ENCODE results near the gene KRTAP5-3. TPM values are rescaled to one million over a fixed set of nuclear protein-coding genes. Genes with fewer than 3 reads are reported as not detected.
"Not testable (repeated sequence)": the region's sequence is repeated elsewhere in the genome, so short reads cannot be mapped to it uniquely, and the experiment has no call there.

The KRTAP5-3 gene
- total and polyA plus RNA-seq, 2 donors (not counting 3 experiments of a cell fraction or from before 2014, with no cell fraction given) = not detected

DNA sequence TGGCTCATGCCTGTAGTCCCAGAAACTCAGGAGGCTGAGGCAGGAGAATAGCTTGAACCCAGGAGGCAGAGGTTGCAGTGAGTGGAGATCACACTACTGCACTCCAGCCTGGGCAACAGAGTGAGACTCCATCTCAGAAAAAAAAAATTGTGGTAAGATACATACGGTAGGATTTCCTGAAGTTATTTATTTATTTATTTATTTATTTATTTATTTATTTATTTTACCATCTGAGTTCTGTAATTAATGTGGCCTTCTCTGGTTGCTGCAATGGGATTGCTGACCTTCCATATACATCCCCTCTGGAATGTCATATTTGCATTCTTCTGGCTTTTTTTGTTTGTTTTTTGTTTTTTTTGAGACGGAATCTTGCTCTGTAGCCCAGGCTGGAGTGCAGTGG lies 25.4 kb downstream of the KRTAP5-3 start:
- H3K4me1 ChIP-seq (ENCODE audit: control insufficient read depth, extremely low read depth, insufficient read depth, low read length); POLR2A ChIA-PET; H3K79me2 ChIP-seq (ENCODE audit: control insufficient read depth, insufficient read depth, low read length); H3K4me2 ChIP-seq (ENCODE audit: insufficient read depth, low read length); H3K36me3 ChIP-seq (ENCODE audit: control insufficient read depth in 2 of 2, extremely low read depth in 1 of 2, insufficient read depth in 2 of 2, low read length in 2 of 2); intact Hi-C loops (cut with micrococcal nuclease); H4K20me1 ChIP-seq (replicated peaks; ENCODE audit: control insufficient read depth, extremely low read depth, insufficient read depth, low read length); H3K9ac ChIP-seq (replicated peaks; ENCODE audit: extremely low read depth, insufficient read depth, low read length); H3K27me3 ChIP-seq (ENCODE audit: control insufficient read depth in 2 of 2, insufficient read depth in 2 of 2, low read length in 2 of 2); FAIRE-seq; H2AFZ ChIP-seq (ENCODE audit: low read depth, low read length); BruUV-seq (replicated peaks); DNase-seq (ENCODE audit: low read depth, low spot score); H3K27ac ChIP-seq (ENCODE audit: insufficient read depth, low read depth, low read length); H3K9me1 ChIP-seq (replicated peaks; ENCODE audit: control insufficient read depth, extremely low read depth, insufficient read depth, low read length); dilution Hi-C loops (cut with MboI; ENCODE audit: extremely low pct_ligation_motif_present, low sequenced_read_pairs); H3K4me3 ChIP-seq (replicated peaks in 1 of 3; ENCODE audit: insufficient read depth in 1 of 3, low read depth in 1 of 3, low read length in 3 of 3); H3K9me3 ChIP-seq (replicated peaks; ENCODE audit: control insufficient read depth, insufficient read depth, low read length): not testable (repeated sequence)
- CTCF ChIA-PET = interaction anchor here (2.9 kb wide), 1 partner anchor 13 kb away, joined by 16 read pairs; no protein-coding TSS in a partner anchor

DNA sequence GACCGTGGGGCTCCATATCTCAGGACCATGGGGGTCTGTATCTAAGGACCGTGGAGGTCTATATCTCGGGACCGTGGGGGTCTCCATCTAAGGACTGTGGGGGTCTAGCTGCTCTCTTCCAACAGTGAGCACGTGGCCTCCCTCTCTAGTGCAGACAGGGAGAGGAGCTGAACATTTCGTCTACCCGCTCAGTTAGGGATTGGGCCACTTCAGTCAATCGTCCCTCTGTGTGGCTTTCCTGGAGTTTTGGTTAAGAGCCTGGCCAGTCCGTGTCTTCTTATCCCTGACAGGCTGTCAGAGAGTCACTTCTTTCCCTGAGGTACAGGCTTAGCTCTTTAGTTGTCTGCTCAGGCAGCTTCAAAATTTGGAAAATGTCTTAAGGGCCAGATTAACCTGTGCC lies 26.3 kb downstream of the KRTAP5-3 start:
- no peak overlapping the region for H3K27ac ChIP-seq (ENCODE audit: insufficient read depth, low read depth, low read length)
- POLR2A ChIA-PET = no interaction called here
- no peaks in the 10 kb centered on the region for H4K20me1 ChIP-seq (replicated peaks; ENCODE audit: control insufficient read depth, extremely low read depth, insufficient read depth, low read length)
- no peaks in the 10 kb centered on the region for H3K4me1 ChIP-seq (ENCODE audit: control insufficient read depth, extremely low read depth, insufficient read depth, low read length)
- TF ChIP-seq JUN (IDR thresholded peaks at IDR 0.05; ENCODE audit: borderline replicate concordance, insufficient read depth, insufficient read length, low read depth) (no peak), POLR2AphosphoS5 (IDR thresholded peaks at IDR 0.05; ENCODE audit: insufficient read depth, low read depth, low read length) (no peak), FOS (IDR thresholded peaks at IDR 0.05; ENCODE audit: borderline replicate concordance, insufficient read depth, low read length) (no peak), MYC (IDR thresholded peaks at IDR 0.05; ENCODE audit: low read depth, low read length) (no peak), EZH2 (IDR thresholded peaks at IDR 0.05; ENCODE audit: borderline replicate concordance, low read depth, low read length, severe bottlenecking) (no peak), POLR2A (IDR thresholded peaks at IDR 0.05; ENCODE audit: low read depth, low read length) (no peak), GATA2 (IDR thresholded peaks at IDR 0.05; ENCODE audit: insufficient read depth, insufficient read length, low read depth, low read length) (no peak)
- TF ChIP-seq, protein P1, sequence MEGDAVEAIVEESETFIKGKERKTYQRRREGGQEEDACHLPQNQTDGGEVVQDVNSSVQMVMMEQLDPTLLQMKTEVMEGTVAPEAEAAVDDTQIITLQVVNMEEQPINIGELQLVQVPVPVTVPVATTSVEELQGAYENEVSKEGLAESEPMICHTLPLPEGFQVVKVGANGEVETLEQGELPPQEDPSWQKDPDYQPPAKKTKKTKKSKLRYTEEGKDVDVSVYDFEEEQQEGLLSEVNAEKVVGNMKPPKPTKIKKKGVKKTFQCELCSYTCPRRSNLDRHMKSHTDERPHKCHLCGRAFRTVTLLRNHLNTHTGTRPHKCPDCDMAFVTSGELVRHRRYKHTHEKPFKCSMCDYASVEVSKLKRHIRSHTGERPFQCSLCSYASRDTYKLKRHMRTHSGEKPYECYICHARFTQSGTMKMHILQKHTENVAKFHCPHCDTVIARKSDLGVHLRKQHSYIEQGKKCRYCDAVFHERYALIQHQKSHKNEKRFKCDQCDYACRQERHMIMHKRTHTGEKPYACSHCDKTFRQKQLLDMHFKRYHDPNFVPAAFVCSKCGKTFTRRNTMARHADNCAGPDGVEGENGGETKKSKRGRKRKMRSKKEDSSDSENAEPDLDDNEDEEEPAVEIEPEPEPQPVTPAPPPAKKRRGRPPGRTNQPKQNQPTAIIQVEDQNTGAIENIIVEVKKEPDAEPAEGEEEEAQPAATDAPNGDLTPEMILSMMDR (IDR thresholded peaks at IDR 0.05; ENCODE audit: extremely low read depth in 1 of 2, insufficient read depth in 1 of 2, low read depth in 1 of 2, low read length in 2 of 2) = no peak
- TF ChIP-seq, protein P2, sequence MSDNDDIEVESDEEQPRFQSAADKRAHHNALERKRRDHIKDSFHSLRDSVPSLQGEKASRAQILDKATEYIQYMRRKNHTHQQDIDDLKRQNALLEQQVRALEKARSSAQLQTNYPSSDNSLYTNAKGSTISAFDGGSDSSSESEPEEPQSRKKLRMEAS (IDR thresholded peaks at IDR 0.05; ENCODE audit: insufficient read depth, insufficient read length) = no peak
- intact Hi-C loops (cut with micrococcal nuclease) (no loop called here), dilution Hi-C loops (cut with MboI; ENCODE audit: extremely low pct_ligation_motif_present, low sequenced_read_pairs) (no loop called here)
- DNase-seq (ENCODE audit: low read depth, low spot score) = no peak
- no peak for FAIRE-seq
- no peaks in the 10 kb centered on the region for H3K9me3 ChIP-seq (replicated peaks; ENCODE audit: control insufficient read depth, insufficient read depth, low read length)
- H3K4me3 ChIP-seq (replicated peaks in 1 of 3; ENCODE audit: insufficient read depth in 1 of 3, low read depth in 1 of 3, low read length in 3 of 3) = no peak overlapping the region
- no peaks in the 10 kb centered on the region for H3K9me1 ChIP-seq (replicated peaks; ENCODE audit: control insufficient read depth, extremely low read depth, insufficient read depth, low read length)
- no peak overlapping the region for H3K9ac ChIP-seq (replicated peaks; ENCODE audit: extremely low read depth, insufficient read depth, low read length)
- H3K36me3 ChIP-seq (ENCODE audit: control insufficient read depth in 2 of 2, extremely low read depth in 1 of 2, insufficient read depth in 2 of 2, low read length in 2 of 2) = no peaks in the 10 kb centered on the region
- no TSS peak for BruUV-seq (replicated peaks)
- no peaks in the 10 kb centered on the region for H3K27me3 ChIP-seq (ENCODE audit: control insufficient read depth in 2 of 2, insufficient read depth in 2 of 2, low read length in 2 of 2)
- no peak overlapping the region for H3K4me2 ChIP-seq (ENCODE audit: insufficient read depth, low read length)
- CTCF ChIA-PET = interaction anchor here (1.0 to 2.9 kb wide), 2 partner anchors 9 to 13 kb away, joined by 3 to 16 read pairs; no protein-coding TSS in a partner anchor
- H3K79me2 ChIP-seq (ENCODE audit: control insufficient read depth, insufficient read depth, low read length) = no peaks in the 10 kb centered on the region
- no peak overlapping the region for H2AFZ ChIP-seq (ENCODE audit: low read depth, low read length)
